IPS-18a (cell line): Measurements from ENCODE around the gene C20orf144.
A peak's percentile ranks its signal among the peaks of the same experiment; 100 is the strongest.
"Not testable (repeated sequence)": the region's sequence is repeated elsewhere in the genome, so short reads cannot be mapped to it uniquely, and the experiment has no call there.

Source experiments
- H3K27ac ChIP-seq: one replicate; pipeline ENCODE4 v1.5.1; 2013; ENCODE audit warnings: low read length
- H3K27me3 ChIP-seq: one replicate; pipeline ENCODE4 v1.6.1; 2013; ENCODE audit warnings: mild to moderate bottlenecking, low read length; ENCODE audit not compliant: control insufficient read depth, insufficient read depth
- H3K36me3 ChIP-seq: one replicate; pipeline ENCODE4 v1.6.1; 2013; ENCODE audit warnings: low read depth, low read length; ENCODE audit not compliant: control insufficient read depth
- H3K4me1 ChIP-seq: one replicate; pipeline ENCODE4 v1.6.1; 2013; ENCODE audit warnings: low read depth, low read length; ENCODE audit not compliant: control insufficient read depth
- H3K4me3 ChIP-seq: one replicate; pipeline ENCODE4 v1.5.1; 2013; ENCODE audit warnings: low read length
- H3K9ac ChIP-seq: one replicate; pipeline ENCODE4 v1.6.1; 2013; ENCODE audit warnings: mild to moderate bottlenecking, low read length, moderate library complexity
- H3K9me3 ChIP-seq: one replicate; pipeline ENCODE4 v1.6.1; 2013; ENCODE audit warnings: low read depth, low read length; ENCODE audit not compliant: control insufficient read depth

The C20orf144 gene

GRCh38 chr20:33662172-33662571 is at the start of gene C20orf144:
TSS of gene C20orf144 (plus strand) at chr20:33662327. CDS start at chr20:33662346, 19 bp downstream.
- Histone ChIP-seq H3K27ac (no peak within 1 kb of the TSS), H3K4me1 (peaks cover 13% of the 10 kb centered on the region), H3K4me3 (peak within 1 kb of the TSS; percentile 72), H3K36me3 (peaks cover 6% of the 10 kb centered on the region), H3K27me3 (peaks cover under 1% of the 10 kb centered on the region), H3K9me3 (no peaks in the 10 kb centered on the region), H3K9ac (peak within 1 kb of the TSS; percentile 60)

DNA sequence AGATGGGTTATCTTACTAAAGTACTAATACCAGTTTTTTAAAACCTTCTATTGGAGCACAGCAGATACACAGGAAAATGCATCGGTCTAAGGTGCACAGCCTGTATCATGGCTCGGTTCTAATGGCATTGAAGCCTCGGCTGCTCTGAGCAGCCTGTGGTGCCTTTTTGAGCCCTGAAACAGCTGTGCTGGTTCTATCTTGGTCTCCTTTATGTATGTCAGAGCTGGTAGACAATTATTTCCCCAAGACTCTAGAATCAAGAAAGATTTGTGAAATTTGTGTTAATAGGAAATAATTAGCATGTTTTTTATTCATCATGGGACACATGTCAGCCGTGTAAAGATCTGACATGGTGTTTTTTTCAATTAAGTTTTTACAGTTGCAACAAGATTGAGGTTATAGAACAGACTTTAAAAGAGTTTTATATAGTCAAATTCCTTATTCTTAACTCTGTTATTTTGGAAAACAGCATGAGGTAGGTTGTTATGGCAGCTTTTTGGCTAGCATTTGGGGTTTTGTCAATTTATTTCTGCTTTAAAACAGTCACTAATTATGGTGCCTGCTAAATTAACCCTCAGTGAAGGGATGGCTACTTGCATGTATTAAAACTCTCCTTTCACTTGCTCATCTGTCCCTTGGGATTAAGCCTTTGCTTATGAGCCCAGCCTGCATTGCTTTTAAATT is 40.3 kb upstream of the C20orf144 start:
- H3K9ac ChIP-seq = no peak overlapping the region
- no peaks in the 10 kb centered on the region for H3K27me3 ChIP-seq
- H3K27ac ChIP-seq = no peak overlapping the region
- H3K4me1 ChIP-seq = no peaks in the 10 kb centered on the region
- H3K9me3 ChIP-seq = no peaks in the 10 kb centered on the region
- no peak overlapping the region for H3K4me3 ChIP-seq
- H3K36me3 ChIP-seq = peaks cover 6% of the 10 kb centered on the region

DNA sequence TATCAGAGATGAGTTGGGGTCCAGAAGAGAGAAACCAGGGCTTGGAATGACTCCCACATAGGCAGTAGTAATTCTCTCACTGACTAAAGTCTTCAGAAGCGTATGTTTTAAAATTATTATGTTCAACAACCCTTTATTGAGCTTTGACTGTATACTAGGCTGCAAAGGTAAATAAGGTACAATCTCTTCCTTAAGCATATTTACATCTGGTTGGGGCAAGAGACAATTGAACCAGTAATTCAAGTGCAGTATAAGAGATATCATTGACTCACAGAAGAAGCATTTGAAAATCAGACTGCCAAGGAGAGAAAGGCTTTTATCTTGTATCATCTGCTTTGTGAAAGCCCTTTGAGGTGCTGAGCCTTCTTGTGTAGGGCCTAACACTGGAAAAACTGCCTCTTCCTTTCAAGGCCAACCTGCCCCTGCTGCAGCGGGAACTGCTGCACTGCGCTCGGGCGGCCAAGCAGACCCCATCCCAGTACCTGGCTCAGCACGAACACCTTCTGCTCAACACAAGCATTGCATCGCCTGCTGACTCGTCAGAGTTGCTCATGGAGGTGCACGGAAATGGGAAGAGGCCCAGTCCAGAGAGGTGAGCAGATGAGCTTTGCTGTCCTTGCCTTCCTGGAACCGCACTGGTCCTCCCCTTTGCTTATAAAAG is 39.3 kb upstream of the C20orf144 start:
- H3K9ac ChIP-seq = no peak overlapping the region
- H3K27ac ChIP-seq = no peak overlapping the region
- no peaks in the 10 kb centered on the region for H3K9me3 ChIP-seq
- no peaks in the 10 kb centered on the region for H3K27me3 ChIP-seq
- no peaks in the 10 kb centered on the region for H3K4me1 ChIP-seq
- H3K36me3 ChIP-seq = peaks cover 6% of the 10 kb centered on the region
- no peak overlapping the region for H3K4me3 ChIP-seq

DNA sequence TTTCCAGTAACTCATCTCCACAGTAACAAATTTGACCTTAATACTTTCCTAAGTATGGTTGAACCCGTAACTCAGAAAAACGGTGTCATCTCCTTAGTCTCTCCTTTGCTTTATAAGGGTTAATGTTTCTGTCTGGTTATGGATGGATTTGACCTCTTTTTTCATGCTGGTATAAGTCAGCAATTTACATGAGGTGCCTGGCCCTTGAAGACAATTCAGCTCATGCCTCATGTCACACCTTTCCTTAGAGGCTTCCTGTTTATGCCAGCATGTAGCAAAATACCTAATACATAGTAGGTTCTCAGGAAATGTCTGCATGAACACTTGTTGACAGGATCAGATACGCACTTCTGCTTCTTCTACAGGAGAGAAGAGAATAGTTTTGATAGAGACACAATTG is 37.7 kb upstream of the C20orf144 start:
- Histone ChIP-seq H3K27ac (no peak overlapping the region), H3K4me1 (no peaks in the 10 kb centered on the region), H3K9ac (no peak overlapping the region), H3K9me3 (no peaks in the 10 kb centered on the region), H3K36me3 (peaks cover 13% of the 10 kb centered on the region), H3K27me3 (no peaks in the 10 kb centered on the region), H3K4me3 (no peak overlapping the region)

- Histone ChIP-seq H3K9me3 (no peaks in the 10 kb centered on the region), H3K27ac (no peak overlapping the region), H3K4me3 (no peak overlapping the region), H3K9ac (no peak overlapping the region), H3K4me1 (no peaks in the 10 kb centered on the region), H3K36me3 (peaks cover 13% of the 10 kb centered on the region), H3K27me3 (no peaks in the 10 kb centered on the region)
These were observed 35.9 kb upstream of the C20orf144 start for GRCh38 chr20:33626190-33626589.

DNA sequence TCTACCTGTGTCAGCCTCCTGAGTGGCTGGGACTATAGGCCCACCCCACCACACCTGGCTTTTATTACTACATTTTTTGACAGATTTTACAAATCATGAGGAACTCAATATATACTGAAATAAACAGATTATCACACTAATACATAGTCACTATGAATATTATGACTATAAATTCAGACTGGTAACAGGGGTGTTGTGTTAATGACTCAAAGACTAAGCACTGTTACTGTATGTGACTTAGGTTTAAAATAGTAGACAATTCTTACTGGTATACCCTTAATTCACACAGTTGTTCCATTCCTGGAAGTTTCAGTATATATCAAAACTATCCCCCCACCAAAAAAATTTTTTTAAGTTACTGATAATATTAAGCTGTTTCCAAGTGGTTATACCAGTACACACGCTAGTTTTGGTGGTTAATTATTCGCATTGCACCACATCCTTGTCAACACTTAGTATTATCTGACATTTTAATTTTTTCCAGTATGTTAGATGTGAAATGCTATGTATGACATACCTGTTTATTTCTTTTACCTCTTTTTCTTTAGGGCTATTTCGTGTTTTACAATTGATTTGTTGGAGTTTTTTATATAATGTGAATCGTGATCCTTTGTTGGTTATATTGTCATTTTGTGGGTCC is 34.4 kb upstream of the C20orf144 start:
- peaks cover 13% of the 10 kb centered on the region for H3K36me3 ChIP-seq
- H3K9ac ChIP-seq = no peak overlapping the region
- no peaks in the 10 kb centered on the region for H3K9me3 ChIP-seq
- H3K4me3 ChIP-seq = no peak overlapping the region
- no peak overlapping the region for H3K27ac ChIP-seq
- H3K4me1 ChIP-seq = no peaks in the 10 kb centered on the region
- no peaks in the 10 kb centered on the region for H3K27me3 ChIP-seq

GRCh38 chr20:33629533-33629932 is 32.6 kb upstream of the C20orf144 start:
- Histone ChIP-seq H3K27ac (no peak overlapping the region), H3K4me1 (no peaks in the 10 kb centered on the region), H3K4me3 (no peak overlapping the region), H3K36me3 (peaks cover 10% of the 10 kb centered on the region), H3K9ac (no peak overlapping the region), H3K9me3 (no peaks in the 10 kb centered on the region), H3K27me3 (no peaks in the 10 kb centered on the region)

GRCh38 chr20:33629979-33630378 is 32.1 kb upstream of the C20orf144 start:
- Histone ChIP-seq H3K27ac (no peak overlapping the region), H3K4me1 (no peaks in the 10 kb centered on the region), H3K4me3 (no peak overlapping the region), H3K27me3 (no peaks in the 10 kb centered on the region), H3K36me3 (peaks cover 6% of the 10 kb centered on the region), H3K9ac (no peak overlapping the region), H3K9me3 (no peaks in the 10 kb centered on the region)

DNA sequence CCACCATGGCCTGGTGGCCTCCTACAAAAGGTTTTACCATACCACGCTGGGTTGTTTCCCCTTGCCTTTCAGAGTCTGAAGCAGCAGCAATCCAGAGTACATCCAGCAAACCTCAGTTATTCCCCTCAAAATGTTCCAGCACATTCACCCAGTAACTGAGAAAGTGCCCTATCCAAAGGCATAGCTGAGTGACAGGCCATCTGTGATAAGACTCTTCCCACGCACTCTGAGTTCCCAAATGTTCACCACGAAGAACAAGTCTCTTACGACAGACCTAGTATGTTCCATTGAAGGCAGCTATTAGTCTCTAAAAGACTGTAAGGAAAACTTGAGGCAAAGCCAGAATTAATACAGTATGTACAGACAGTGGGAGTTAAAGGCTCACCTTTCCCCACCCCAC is 31.6 kb upstream of the C20orf144 start:
- peaks cover 6% of the 10 kb centered on the region for H3K36me3 ChIP-seq
- H3K4me1 ChIP-seq = no peaks in the 10 kb centered on the region
- H3K27ac ChIP-seq = no peak overlapping the region
- no peaks in the 10 kb centered on the region for H3K27me3 ChIP-seq
- H3K9ac ChIP-seq = no peak overlapping the region
- no peak overlapping the region for H3K4me3 ChIP-seq
- no peaks in the 10 kb centered on the region for H3K9me3 ChIP-seq

- not testable (repeated sequence) for H3K27ac ChIP-seq, H3K9me3 ChIP-seq, H3K27me3 ChIP-seq, H3K4me3 ChIP-seq, H3K4me1 ChIP-seq, H3K9ac ChIP-seq
- peaks cover 11% of the 10 kb centered on the region for H3K36me3 ChIP-seq
These were observed 30.2 kb upstream of the C20orf144 start for GRCh38 chr20:33631910-33632309.

GRCh38 chr20:33635341-33635740 is 26.8 kb upstream of the C20orf144 start:
- Histone ChIP-seq H3K36me3 (peaks cover 15% of the 10 kb centered on the region), H3K9ac (no peak overlapping the region), H3K27ac (no peak overlapping the region)

More at GRCh38 chr20:33635341-33635740, 26.8 kb upstream of the C20orf144 start:
- H3K4me3 ChIP-seq = no peak overlapping the region
- H3K4me1 ChIP-seq = no peaks in the 10 kb centered on the region
- H3K27me3 ChIP-seq = no peaks in the 10 kb centered on the region
- no peaks in the 10 kb centered on the region for H3K9me3 ChIP-seq
